ENCODE data around the gene SHOC2. TPM values are rescaled to one million over a fixed set of nuclear protein-coding genes. Genes with fewer than 3 reads are reported as not detected.

The SHOC2 gene
- total and polyA plus RNA-seq, 2 of the 13 experiments (the other 11 are each of a cell fraction or from before 2014, with no cell fraction given) = 8.6 to 25.5 TPM

DNA sequence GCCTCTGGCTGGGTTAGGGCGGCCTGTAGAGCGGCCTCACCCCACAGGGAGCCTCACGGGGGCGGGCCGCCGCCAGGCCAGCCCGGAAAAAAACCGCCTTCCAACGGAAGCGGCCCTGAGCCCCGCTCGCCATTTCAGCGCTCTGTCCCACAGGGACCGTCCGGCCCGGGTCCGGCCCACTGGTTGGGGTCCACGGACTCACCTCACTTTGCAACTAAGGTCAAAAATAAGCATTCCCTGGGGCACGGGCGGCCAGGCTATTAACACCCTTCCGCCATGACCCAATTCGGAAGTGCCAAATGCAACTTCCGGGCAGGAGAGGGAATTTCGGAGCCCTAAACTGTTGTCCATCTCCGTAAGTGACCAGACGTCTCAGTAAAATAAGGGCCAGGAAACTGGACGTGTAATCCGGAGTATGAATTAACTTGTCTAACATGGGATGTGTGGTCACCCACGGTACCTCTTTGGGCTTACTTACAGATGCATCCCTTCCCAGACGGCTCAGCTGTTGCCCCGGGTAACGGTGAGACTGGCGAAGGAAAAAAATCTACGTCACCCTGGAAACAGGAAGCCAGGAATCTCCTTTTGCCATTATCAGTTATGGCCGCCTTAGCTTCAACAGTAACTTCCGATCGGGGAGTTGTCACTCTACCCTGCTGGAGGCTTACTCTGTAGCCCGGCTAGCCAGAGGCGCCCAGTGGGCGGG is 608 bp upstream of the SHOC2 start, which contains the start of gene BBIP1 (continued):
- TF ChIP-seq, protein P1, sequence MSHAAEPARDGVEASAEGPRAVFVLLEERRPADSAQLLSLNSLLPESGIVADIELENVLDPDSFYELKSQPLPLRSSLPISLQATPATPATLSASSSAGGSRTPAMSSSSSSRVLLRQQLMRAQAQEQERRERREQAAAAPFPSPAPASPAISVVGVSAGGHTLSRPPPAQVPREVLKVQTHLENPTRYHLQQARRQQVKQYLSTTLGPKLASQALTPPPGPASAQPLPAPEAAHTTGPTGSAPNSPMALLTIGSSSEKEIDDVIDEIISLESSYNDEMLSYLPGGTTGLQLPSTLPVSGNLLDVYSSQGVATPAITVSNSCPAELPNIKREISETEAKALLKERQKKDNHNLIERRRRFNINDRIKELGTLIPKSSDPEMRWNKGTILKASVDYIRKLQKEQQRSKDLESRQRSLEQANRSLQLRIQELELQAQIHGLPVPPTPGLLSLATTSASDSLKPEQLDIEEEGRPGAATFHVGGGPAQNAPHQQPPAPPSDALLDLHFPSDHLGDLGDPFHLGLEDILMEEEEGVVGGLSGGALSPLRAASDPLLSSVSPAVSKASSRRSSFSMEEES (CRISPR knock-in tag; IDR thresholded peaks at IDR 0.05) = peak; percentile 38; the same call in 1 of the 2 replicates
- peak; percentile 36; the same call in 1 of the 2 replicates for TF ChIP-seq ZMAT3 (CRISPR knock-in tag; conservative IDR thresholded peaks at IDR 0.05)
- no peak for TF ChIP-seq GFI1 (CRISPR knock-in tag; IDR thresholded peaks at IDR 0.05; ENCODE audit: borderline replicate concordance)
- TF ChIP-seq ZNF83 (CRISPR knock-in tag; IDR thresholded peaks at IDR 0.05; ENCODE audit: borderline replicate concordance) = no peak
- TF ChIP-seq ZNF343 (CRISPR knock-in tag; IDR thresholded peaks at IDR 0.05) = no peak
- TF ChIP-seq E2F1 (CRISPR knock-in tag; IDR thresholded peaks at IDR 0.05) = 0 out of 2 replicates have a peak, but pooled peaks have one; percentile 10
- no peak for TF ChIP-seq HOXA9 (CRISPR knock-in tag; IDR thresholded peaks at IDR 0.05; ENCODE audit: borderline replicate concordance)
- TF ChIP-seq RAD51 (IDR thresholded peaks at IDR 0.05; ENCODE audit: borderline replicate concordance) = no peak
- TF ChIP-seq ZNF564 (CRISPR knock-in tag; IDR thresholded peaks at IDR 0.05) = no peak
- no peak for TF ChIP-seq ZNF570 (CRISPR knock-in tag; IDR thresholded peaks at IDR 0.05; ENCODE audit: borderline replicate concordance)
- TF ChIP-seq ZNF44 (CRISPR knock-in tag; IDR thresholded peaks at IDR 0.05) = peak; percentile 63
- TF ChIP-seq ZMYM3 (CRISPR knock-in tag; IDR thresholded peaks at IDR 0.05) = no peak
- TF ChIP-seq ZNF230 (CRISPR knock-in tag; IDR thresholded peaks at IDR 0.05) = no peak
- no peak for TF ChIP-seq ZNF432 (CRISPR knock-in tag; IDR thresholded peaks at IDR 0.05; ENCODE audit: borderline replicate concordance)
- peak; percentile 66; the same call in 1 of the 2 replicates for TF ChIP-seq ETV5 (CRISPR knock-in tag; IDR thresholded peaks at IDR 0.05; ENCODE audit: borderline replicate concordance)
- TF ChIP-seq SATB2 (CRISPR knock-in tag; IDR thresholded peaks at IDR 0.05) = no peak; the same call in 1 of the 2 replicates
- TF ChIP-seq ZBTB7A (CRISPR knock-in tag; IDR thresholded peaks at IDR 0.05) = no peak
- no peak for TF ChIP-seq RCOR2 (CRISPR knock-in tag; IDR thresholded peaks at IDR 0.05)
- 0 out of 2 replicates have a peak, but pooled peaks have one; percentile 40 for TF ChIP-seq SSRP1 (CRISPR knock-in tag; IDR thresholded peaks at IDR 0.05)
- TF ChIP-seq BORCS8-MEF2B (CRISPR knock-in tag; IDR thresholded peaks at IDR 0.05) = no peak; the same call in 1 of the 2 replicates
- TF ChIP-seq ZNF350 (CRISPR knock-in tag; IDR thresholded peaks at IDR 0.05; ENCODE audit: borderline replicate concordance, low read depth) = peak; percentile 96
- no peak for TF ChIP-seq SIX4 (CRISPR knock-in tag; IDR thresholded peaks at IDR 0.05)
- peak; percentile 79 for TF ChIP-seq ZNF224 (CRISPR knock-in tag; IDR thresholded peaks at IDR 0.05)
- TF ChIP-seq NFE2L1 (CRISPR knock-in tag; IDR thresholded peaks at IDR 0.05; ENCODE audit: borderline replicate concordance) = no peak
- TF ChIP-seq ZNF724P (CRISPR knock-in tag; IDR thresholded peaks at IDR 0.05; ENCODE audit: borderline replicate concordance) = no peak
- TF ChIP-seq SRSF1 (optimal IDR thresholded peaks at IDR 0.05; ENCODE audit: low read depth, low read length) = peak; percentile 86
